Measurements from ENCODE around the gene ARID1B. TPM values are rescaled to one million over a fixed set of nuclear protein-coding genes. Genes with fewer than 3 reads are reported as not detected.

Gene ARID1B
- total RNA-seq, 2 donors from 2014 or later: 43.9 to 44.6 TPM

GRCh38 chr6:156756630-156757610 is 20.3 kb upstream of the ARID1B start:
- TF ChIP-seq CTCF (IDR thresholded peaks at IDR 0.05): no peak

GRCh38 chr6:156757849-156758248 is 19.3 kb upstream of the ARID1B start:
- H3K27ac ChIP-seq: no peak overlapping the region
- no peaks in the 10 kb centered on the region for H3K9me3 ChIP-seq
- no peak overlapping the region for H3K4me3 ChIP-seq
- H3K36me3 ChIP-seq: no peaks in the 10 kb centered on the region
- TF ChIP-seq CTCF (IDR thresholded peaks at IDR 0.05): no peak
- no peak for DNase-seq (ENCODE audit: low spot score)
- no peaks in the 10 kb centered on the region for H3K4me1 ChIP-seq
- H3K27me3 ChIP-seq: no peaks in the 10 kb centered on the region

More at GRCh38 chr6:156756630-156757610, 20.3 kb upstream of the ARID1B start:
- Histone ChIP-seq H3K27me3 (no peaks in the 10 kb centered on the region), H3K36me3 (no peaks in the 10 kb centered on the region), H3K27ac (no peak overlapping the region), H3K9me3 (no peaks in the 10 kb centered on the region), H3K4me1 (no peaks in the 10 kb centered on the region), H3K4me3 (no peak overlapping the region)
- DNase-seq (ENCODE audit: low spot score): no peak

GRCh38 chr6:156760377-156760776 is 16.8 kb upstream of the ARID1B start:
- no peak overlapping the region for H3K4me3 ChIP-seq
- DNase-seq (ENCODE audit: low spot score): no peak
- no peaks in the 10 kb centered on the region for H3K9me3 ChIP-seq
- no peak for TF ChIP-seq CTCF (IDR thresholded peaks at IDR 0.05)
- no peaks in the 10 kb centered on the region for H3K4me1 ChIP-seq
- no peaks in the 10 kb centered on the region for H3K36me3 ChIP-seq
- no peak overlapping the region for H3K27ac ChIP-seq
- H3K27me3 ChIP-seq: no peaks in the 10 kb centered on the region

- no peak for DNase-seq (ENCODE audit: low spot score)
- H3K27ac ChIP-seq: no peak overlapping the region
- no peaks in the 10 kb centered on the region for H3K9me3 ChIP-seq
- TF ChIP-seq CTCF (IDR thresholded peaks at IDR 0.05): no peak
- no peaks in the 10 kb centered on the region for H3K4me1 ChIP-seq
- H3K36me3 ChIP-seq: no peaks in the 10 kb centered on the region
- H3K27me3 ChIP-seq: no peaks in the 10 kb centered on the region
- no peak overlapping the region for H3K4me3 ChIP-seq
Measured at GRCh38 chr6:156762547-156762946, 14.6 kb upstream of the ARID1B start.

- no peak for TF ChIP-seq CTCF (IDR thresholded peaks at IDR 0.05)
- Histone ChIP-seq H3K27me3 (no peaks in the 10 kb centered on the region), H3K4me3 (no peak overlapping the region), H3K4me1 (no peaks in the 10 kb centered on the region), H3K36me3 (no peaks in the 10 kb centered on the region), H3K9me3 (no peaks in the 10 kb centered on the region), H3K27ac (no peak overlapping the region)
- DNase-seq (ENCODE audit: low spot score): no peak
Measured at GRCh38 chr6:156765117-156765516, 12.1 kb upstream of the ARID1B start.
